HepG2 (cell line): ENCODE measurements around the gene SETD1B. TPM values are rescaled to one million over a fixed set of nuclear protein-coding genes. Genes with fewer than 3 reads are reported as not detected.

Source experiments
- ATF1 ChIP-seq: IDR thresholded peaks from 2 replicates; pipeline ENCODE4 v1.6.1; 2016; ENCODE audit warnings: mild to moderate bottlenecking, control low read depth
- CAMTA2 ChIP-seq: sonication (generic); formaldehyde crosslinking; IDR thresholded peaks from 2 replicates; pipeline ENCODE4 v1.4.0; 2020; ENCODE audit warnings: mild to moderate bottlenecking, missing genetic modification reagents, borderline replicate concordance
- DR1 ChIP-seq: sonication (generic); formaldehyde crosslinking; IDR thresholded peaks from 2 replicates; pipeline ENCODE4 v1.8.0; 2021; ENCODE audit warnings: mild to moderate bottlenecking, missing genetic modification reagents, inconsistent platforms
- FOXO1 ChIP-seq: sonication (generic); formaldehyde crosslinking; IDR thresholded peaks from 2 replicates; pipeline ENCODE4 v1.4.0; 2020; ENCODE audit warnings: missing genetic modification reagents
- GATAD1 ChIP-seq: IDR thresholded peaks from 2 replicates; pipeline ENCODE4 v1.6.1; 2016; ENCODE audit warnings: missing genetic modification reagents, missing compliant biosample characterization
- KDM3A ChIP-seq: IDR thresholded peaks from 2 replicates; pipeline ENCODE4 v1.6.1; 2018; ENCODE audit warnings: low read depth, missing compliant biosample characterization
- KDM6A ChIP-seq: IDR thresholded peaks from 2 replicates; pipeline ENCODE4 v1.6.1; 2016; ENCODE audit warnings: low read depth
- NR3C1 ChIP-seq: sonication (generic); formaldehyde crosslinking; IDR thresholded peaks from 2 replicates; pipeline ENCODE4 v1.4.0; 2020; ENCODE audit warnings: missing genetic modification reagents
- PAX8 ChIP-seq: sonication (generic); formaldehyde crosslinking; IDR thresholded peaks from 2 replicates; pipeline ENCODE4 v1.8.0; 2022; ENCODE audit warnings: mild to moderate bottlenecking, missing genetic modification reagents, borderline replicate concordance
- PHF5A ChIP-seq: IDR thresholded peaks from one replicate; pipeline ENCODE4 v1.6.1; 2018; ENCODE audit warnings: low read depth, missing genetic modification reagents; ENCODE audit not compliant: unreplicated experiment
- POGZ ChIP-seq: sonication (generic); formaldehyde crosslinking; IDR thresholded peaks from 2 replicates; pipeline ENCODE4 v1.4.0; 2020; ENCODE audit warnings: mild to moderate bottlenecking, missing genetic modification reagents
- SP2 ChIP-seq: sonication (generic); formaldehyde crosslinking; IDR thresholded peaks from 2 replicates; pipeline ENCODE4 v1.5.1; 2020; ENCODE audit warnings: mild to moderate bottlenecking, missing genetic modification reagents
- TSC22D2 ChIP-seq: sonication (generic); formaldehyde crosslinking; IDR thresholded peaks from 2 replicates; pipeline ENCODE4 v1.5.1; 2020; ENCODE audit warnings: missing genetic modification reagents, mild to moderate bottlenecking, borderline replicate concordance
- ZNF207 ChIP-seq: fragments of 450-650 bp; IDR thresholded peaks from 2 replicates; pipeline ENCODE4 v1.6.1; 2016; ENCODE audit warnings: antibody characterized with exemption, borderline replicate concordance
- ZNF33B ChIP-seq: sonication (generic); formaldehyde crosslinking; IDR thresholded peaks from 2 replicates; pipeline ENCODE4 v1.5.1; 2020; ENCODE audit warnings: mild to moderate bottlenecking, missing genetic modification reagents
- ZNF678 ChIP-seq: sonication (generic); formaldehyde crosslinking; IDR thresholded peaks from 2 replicates; pipeline ENCODE4 v1.4.0; 2020; ENCODE audit warnings: mild to moderate bottlenecking, missing genetic modification reagents
- ZNF746 ChIP-seq: sonication (generic); formaldehyde crosslinking; IDR thresholded peaks from 2 replicates; pipeline ENCODE4 v1.8.0; 2022; ENCODE audit warnings: mild to moderate bottlenecking, missing genetic modification reagents
- ZNF777 ChIP-seq: sonication (generic); formaldehyde crosslinking; IDR thresholded peaks from 2 replicates; pipeline ENCODE4 v1.4.0; 2020; ENCODE audit warnings: missing genetic modification reagents
- ZSCAN20 ChIP-seq: sonication (generic); formaldehyde crosslinking; IDR thresholded peaks from 2 replicates; pipeline ENCODE4 v1.4.0; 2020; ENCODE audit warnings: missing genetic modification reagents, mild to moderate bottlenecking, borderline replicate concordance
- ZSCAN9 ChIP-seq: IDR thresholded peaks from 2 replicates; pipeline ENCODE4 v1.6.1; 2016; ENCODE audit warnings: borderline replicate concordance
- polyA plus RNA-seq, 8 experiments: library from polyadenylated mRNA; depleted of rRNA in 3 of 8; stranded (reverse) in 7 of 8; unstranded in 1 of 8; fragments of >200 nt; fragmentation: Illumina TruSeq in 4 of 8; extraction: Trizol in 4 of 8; gene quantifications; 2 replicates each; pipeline versions ENCODE4 v1.2.1 to v1.2.3, GENCODE V29; 2011 to 2016; ENCODE audit warnings: low read depth in 4 of 8, missing spikeins in 1 of 8, mixed read lengths in 1 of 8; ENCODE audit not compliant: insufficient read depth in 1 of 8
- total RNA-seq, 5 experiments: library from RNA; depleted of rRNA; stranded (reverse); fragments of >200 nt; fragmentation: Illumina TruSeq; extraction: Trizol; gene quantifications; 2 replicates each; pipeline ENCODE4 v1.2.3, GENCODE V29; 2016; ENCODE audit warnings: low read depth in 1 of 5
- TF ChIP-seq, protein P1 (sequence below): sonication (generic); formaldehyde crosslinking; conservative IDR thresholded peaks from 2 replicates; pipeline ENCODE4 v1.4.0; 2020; ENCODE audit warnings: missing genetic modification reagents
- TF ChIP-seq, protein P2 (sequence below): sonication (generic); formaldehyde crosslinking; IDR thresholded peaks from 2 replicates; pipeline ENCODE4 v1.4.0; 2020; ENCODE audit warnings: mild to moderate bottlenecking, missing genetic modification reagents
- TF ChIP-seq, protein P3 (sequence below): sonication (generic); formaldehyde crosslinking; IDR thresholded peaks from 2 replicates; pipeline ENCODE4 v1.4.0; 2020; ENCODE audit warnings: missing genetic modification reagents
- TF ChIP-seq, protein P4 (sequence below): sonication (generic); formaldehyde crosslinking; IDR thresholded peaks from 2 replicates; pipeline ENCODE4 v1.8.0; 2022; ENCODE audit warnings: low read depth, missing genetic modification reagents

Gene SETD1B
- total and polyA plus RNA-seq, 2 of the 13 experiments (the other 11 are each of a cell fraction or from before 2014, with no cell fraction given): 1.1 to 1.4 TPM

DNA sequence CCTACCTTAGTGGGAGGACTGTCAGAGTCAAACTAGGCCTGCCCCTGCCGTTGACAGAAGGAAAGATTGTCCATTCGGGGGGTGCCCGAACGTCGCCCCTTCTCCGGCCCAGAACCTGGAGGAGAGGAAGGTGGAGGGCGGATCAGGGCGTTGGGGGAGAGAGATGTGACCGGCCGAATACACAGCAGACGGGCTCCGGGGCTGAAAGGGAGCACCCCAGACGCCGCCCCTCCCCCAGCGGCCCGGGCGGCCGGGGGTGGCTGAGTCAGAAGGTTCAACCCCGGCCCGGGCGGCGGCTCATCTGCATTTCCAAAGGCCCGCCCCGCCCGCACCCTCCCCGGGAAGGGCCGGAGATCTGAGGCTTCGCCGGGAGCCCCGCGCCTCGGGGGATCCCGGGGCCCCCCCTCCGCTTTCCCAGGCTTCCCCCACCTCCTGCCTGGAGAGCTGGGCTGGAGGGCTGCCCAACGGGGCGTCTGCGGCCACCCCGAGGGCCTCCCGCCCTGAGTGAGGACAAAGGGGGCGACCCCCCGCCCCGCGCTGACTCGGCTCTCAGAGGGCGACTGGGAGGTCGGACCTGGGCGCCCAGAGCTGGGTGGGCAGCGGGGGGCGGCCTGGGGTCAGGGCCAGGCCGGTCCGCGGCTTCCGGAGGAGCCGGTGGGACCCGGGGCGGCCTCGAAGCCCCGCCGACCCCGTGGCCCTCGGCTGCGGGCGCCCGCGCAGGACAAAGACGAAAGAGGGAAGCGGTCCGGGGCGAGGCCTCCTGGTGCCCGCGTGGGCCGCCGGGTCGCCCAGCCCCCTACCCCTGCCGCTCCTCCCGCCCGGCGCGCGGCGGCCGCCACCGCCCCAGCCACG, 3.7 kb upstream of the SETD1B start (continued):
- TF ChIP-seq, protein P1, sequence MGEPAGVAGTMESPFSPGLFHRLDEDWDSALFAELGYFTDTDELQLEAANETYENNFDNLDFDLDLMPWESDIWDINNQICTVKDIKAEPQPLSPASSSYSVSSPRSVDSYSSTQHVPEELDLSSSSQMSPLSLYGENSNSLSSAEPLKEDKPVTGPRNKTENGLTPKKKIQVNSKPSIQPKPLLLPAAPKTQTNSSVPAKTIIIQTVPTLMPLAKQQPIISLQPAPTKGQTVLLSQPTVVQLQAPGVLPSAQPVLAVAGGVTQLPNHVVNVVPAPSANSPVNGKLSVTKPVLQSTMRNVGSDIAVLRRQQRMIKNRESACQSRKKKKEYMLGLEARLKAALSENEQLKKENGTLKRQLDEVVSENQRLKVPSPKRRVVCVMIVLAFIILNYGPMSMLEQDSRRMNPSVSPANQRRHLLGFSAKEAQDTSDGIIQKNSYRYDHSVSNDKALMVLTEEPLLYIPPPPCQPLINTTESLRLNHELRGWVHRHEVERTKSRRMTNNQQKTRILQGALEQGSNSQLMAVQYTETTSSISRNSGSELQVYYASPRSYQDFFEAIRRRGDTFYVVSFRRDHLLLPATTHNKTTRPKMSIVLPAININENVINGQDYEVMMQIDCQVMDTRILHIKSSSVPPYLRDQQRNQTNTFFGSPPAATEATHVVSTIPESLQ (CRISPR knock-in tag): no peak
- TF ChIP-seq, protein P2, sequence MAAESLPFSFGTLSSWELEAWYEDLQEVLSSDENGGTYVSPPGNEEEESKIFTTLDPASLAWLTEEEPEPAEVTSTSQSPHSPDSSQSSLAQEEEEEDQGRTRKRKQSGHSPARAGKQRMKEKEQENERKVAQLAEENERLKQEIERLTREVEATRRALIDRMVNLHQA (CRISPR knock-in tag): no peak
- TF ChIP-seq NR3C1 (CRISPR knock-in tag): no peak
- TF ChIP-seq, protein P3, sequence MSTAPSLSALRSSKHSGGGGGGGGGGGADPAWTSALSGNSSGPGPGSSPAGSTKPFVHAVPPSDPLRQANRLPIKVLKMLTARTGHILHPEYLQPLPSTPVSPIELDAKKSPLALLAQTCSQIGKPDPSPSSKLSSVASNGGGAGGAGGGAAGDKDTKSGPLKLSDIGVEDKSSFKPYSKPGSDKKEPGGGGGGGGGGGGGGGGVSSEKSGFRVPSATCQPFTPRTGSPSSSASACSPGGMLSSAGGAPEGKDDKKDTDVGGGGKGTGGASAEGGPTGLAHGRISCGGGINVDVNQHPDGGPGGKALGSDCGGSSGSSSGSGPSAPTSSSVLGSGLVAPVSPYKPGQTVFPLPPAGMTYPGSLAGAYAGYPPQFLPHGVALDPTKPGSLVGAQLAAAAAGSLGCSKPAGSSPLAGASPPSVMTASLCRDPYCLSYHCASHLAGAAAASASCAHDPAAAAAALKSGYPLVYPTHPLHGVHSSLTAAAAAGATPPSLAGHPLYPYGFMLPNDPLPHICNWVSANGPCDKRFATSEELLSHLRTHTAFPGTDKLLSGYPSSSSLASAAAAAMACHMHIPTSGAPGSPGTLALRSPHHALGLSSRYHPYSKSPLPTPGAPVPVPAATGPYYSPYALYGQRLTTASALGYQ (CRISPR knock-in tag): peak; percentile 78; the same call in 1 of the 2 replicates
- TF ChIP-seq FOXO1: no peak
- TF ChIP-seq ATF1: no peak
- TF ChIP-seq ZNF746 (CRISPR knock-in tag): peak; percentile 83
- TF ChIP-seq PAX8 (CRISPR knock-in tag): no peak
- no peak for TF ChIP-seq PHF5A
- no peak for TF ChIP-seq CAMTA2 (CRISPR knock-in tag)
- TF ChIP-seq ZNF207: no peak
- TF ChIP-seq ZSCAN9 (CRISPR knock-in tag): 0 out of 2 replicates have a peak, but pooled peaks have one; percentile 46
- no peak for TF ChIP-seq KDM6A
- TF ChIP-seq ZNF33B (CRISPR knock-in tag): no peak
- TF ChIP-seq TSC22D2 (CRISPR knock-in tag): no peak
- TF ChIP-seq SP2 (CRISPR knock-in tag): no peak
- TF ChIP-seq, protein P4, sequence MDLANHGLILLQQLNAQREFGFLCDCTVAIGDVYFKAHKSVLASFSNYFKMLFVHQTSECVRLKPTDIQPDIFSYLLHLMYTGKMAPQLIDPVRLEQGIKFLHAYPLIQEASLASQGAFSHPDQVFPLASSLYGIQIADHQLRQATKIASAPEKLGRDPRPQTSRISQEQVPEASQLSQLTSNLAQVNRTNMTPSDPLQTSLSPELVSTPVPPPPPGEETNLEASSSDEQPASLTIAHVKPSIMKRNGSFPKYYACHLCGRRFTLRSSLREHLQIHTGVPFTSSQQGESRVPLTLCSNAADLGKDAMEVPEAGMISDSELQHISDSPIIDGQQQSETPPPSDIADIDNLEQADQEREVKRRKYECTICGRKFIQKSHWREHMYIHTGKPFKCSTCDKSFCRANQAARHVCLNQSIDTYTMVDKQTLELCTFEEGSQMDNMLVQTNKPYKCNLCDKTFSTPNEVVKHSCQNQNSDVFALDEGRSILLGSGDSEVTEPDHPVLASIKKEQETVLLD (CRISPR knock-in tag): no peak; the same call in 1 of the 2 replicates
- no peak for TF ChIP-seq GATAD1 (CRISPR knock-in tag)
- TF ChIP-seq ZSCAN20 (CRISPR knock-in tag): peak; percentile 67; the same call in 1 of the 2 replicates
- no peak for TF ChIP-seq POGZ
- no peak; the same call in 1 of the 2 replicates for TF ChIP-seq ZNF777 (CRISPR knock-in tag)
- peak; percentile 43; the same call in 1 of the 2 replicates for TF ChIP-seq DR1 (CRISPR knock-in tag)
- TF ChIP-seq ZNF678 (CRISPR knock-in tag): no peak
- peak; percentile 63; the same call in 1 of the 2 replicates for TF ChIP-seq KDM3A (CRISPR knock-in tag)
